RWPE1 (cell line): Measurements from ENCODE around the gene MINK1.
"Not testable (repeated sequence)": the region's sequence is repeated elsewhere in the genome, so short reads cannot be mapped to it uniquely, and the experiment has no call there.

ENCODE experiments used
- CTCF ChIA-PET: fragments of 350-600 bp; sonication (Branson Sonifier 250); formaldehyde crosslinking; extraction: SDS; loops from one replicate; lab custom pipeline; 2021; lab: Yijun Ruan, JAX
- POLR2A ChIA-PET: fragments of 400-600 bp; formaldehyde crosslinking; extraction: SDS; loops from one replicate; lab custom pipeline; 2020; ENCODE audit warnings: antibody characterized with exemption; ENCODE audit not compliant: low non-redundant PET; lab: Yijun Ruan, JAX
- DNase-seq: peaks from one replicate; pipeline ENCODE4 v3.0.0; 2012; ENCODE audit warnings: low spot score
- H3K27ac ChIP-seq: fragments of 450-650 bp; 2 replicates; pipeline ENCODE4 v1.5.1; 2017
- TF ChIP-seq, protein P1 (sequence below): fragments of 450-650 bp; conservative IDR thresholded peaks from 2 replicates; pipeline ENCODE4 v1.5.1; 2017; ENCODE audit warnings: low read depth, mild to moderate bottlenecking

The MINK1 gene

GRCh38 chr17:4860651-4861050 is 27.5 kb downstream of the MINK1 start:
- DNase-seq = no peak
- CTCF ChIA-PET = interaction anchor here (0.5 to 1.2 kb wide), 4 partner anchors 21 to 966 kb away, joined by 3 to 7 read pairs (median 4); partner anchors contain the start of gene ARRB2
- TF ChIP-seq, protein P1, sequence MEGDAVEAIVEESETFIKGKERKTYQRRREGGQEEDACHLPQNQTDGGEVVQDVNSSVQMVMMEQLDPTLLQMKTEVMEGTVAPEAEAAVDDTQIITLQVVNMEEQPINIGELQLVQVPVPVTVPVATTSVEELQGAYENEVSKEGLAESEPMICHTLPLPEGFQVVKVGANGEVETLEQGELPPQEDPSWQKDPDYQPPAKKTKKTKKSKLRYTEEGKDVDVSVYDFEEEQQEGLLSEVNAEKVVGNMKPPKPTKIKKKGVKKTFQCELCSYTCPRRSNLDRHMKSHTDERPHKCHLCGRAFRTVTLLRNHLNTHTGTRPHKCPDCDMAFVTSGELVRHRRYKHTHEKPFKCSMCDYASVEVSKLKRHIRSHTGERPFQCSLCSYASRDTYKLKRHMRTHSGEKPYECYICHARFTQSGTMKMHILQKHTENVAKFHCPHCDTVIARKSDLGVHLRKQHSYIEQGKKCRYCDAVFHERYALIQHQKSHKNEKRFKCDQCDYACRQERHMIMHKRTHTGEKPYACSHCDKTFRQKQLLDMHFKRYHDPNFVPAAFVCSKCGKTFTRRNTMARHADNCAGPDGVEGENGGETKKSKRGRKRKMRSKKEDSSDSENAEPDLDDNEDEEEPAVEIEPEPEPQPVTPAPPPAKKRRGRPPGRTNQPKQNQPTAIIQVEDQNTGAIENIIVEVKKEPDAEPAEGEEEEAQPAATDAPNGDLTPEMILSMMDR = no peak
- POLR2A ChIA-PET = interaction anchor here (1.4 kb wide), 1 partner anchor 70 kb away, joined by 3 read pairs; no protein-coding TSS in a partner anchor
- H3K27ac ChIP-seq = peak overlapping the region; percentile 99

- DNase-seq = no peak
- ChIA-PET CTCF (interaction anchor here (0.6 to 1.2 kb wide), 3 partner anchors 20 to 60 kb away, joined by 3 to 7 read pairs (median 3); no protein-coding TSS in a partner anchor), POLR2A (interaction anchor here (1.4 kb wide), 1 partner anchor 71 kb away, joined by 3 read pairs; no protein-coding TSS in a partner anchor)
These were observed 27.9 kb downstream of the MINK1 start for GRCh38 chr17:4861052-4861451.

DNA sequence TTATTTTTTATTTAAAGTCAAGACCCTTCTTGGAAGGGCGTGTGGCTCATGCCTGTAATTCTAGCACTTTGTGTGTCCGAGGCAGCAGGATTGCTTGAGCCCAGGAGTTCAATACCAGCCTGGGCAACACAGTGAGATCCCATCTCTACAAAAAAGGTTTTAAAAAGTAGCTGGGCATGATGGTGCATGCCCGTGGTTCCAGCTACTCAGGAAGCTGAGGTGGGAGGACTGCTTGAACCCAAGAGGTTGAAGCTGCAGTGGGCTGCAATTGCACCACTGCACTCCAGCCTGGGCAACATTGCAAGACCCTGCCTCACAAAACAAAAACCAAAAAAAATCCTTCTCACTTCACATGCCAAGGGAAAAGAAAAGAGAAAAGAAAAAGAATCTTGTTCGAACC is 29.6 kb downstream of the MINK1 start:
- H3K27ac ChIP-seq = peak overlapping the region; percentile 75
- TF ChIP-seq, protein P1 = no peak
- POLR2A ChIA-PET = no interaction called here
- CTCF ChIA-PET = interaction anchor here (0.5 to 0.6 kb wide), 3 partner anchors 26 to 152 kb away, joined by 3 to 4 read pairs (median 3); partner anchors contain the start of gene ARRB2
- no peak for DNase-seq

More at GRCh38 chr17:4861052-4861451, 27.9 kb downstream of the MINK1 start:
- TF ChIP-seq, protein P1 = no peak
- H3K27ac ChIP-seq = peak overlapping the region; percentile 99

DNA sequence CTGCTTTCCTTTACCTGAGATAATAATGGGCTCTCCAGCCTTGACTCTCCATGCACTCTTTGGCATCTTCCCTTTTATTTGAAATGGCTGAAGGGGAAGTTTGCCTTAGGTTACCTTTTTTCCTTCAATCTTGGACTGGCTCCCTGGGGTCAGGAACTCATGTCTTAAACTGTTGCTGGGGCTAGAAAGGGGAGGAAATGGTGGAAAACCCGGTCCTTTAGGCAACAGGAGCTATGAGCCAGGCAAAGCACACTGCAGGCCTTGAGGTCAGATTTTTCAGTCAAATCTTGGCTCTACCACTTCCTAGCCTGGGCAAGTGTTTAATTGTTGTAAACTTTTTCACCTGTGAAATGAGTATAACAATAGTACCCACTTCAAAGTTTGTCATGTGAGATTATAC is 30.2 kb downstream of the MINK1 start:
- TF ChIP-seq, protein P1 = no peak
- no peak for DNase-seq
- ChIA-PET CTCF (interaction anchor here (0.5 to 0.7 kb wide), 3 partner anchors 27 to 74 kb away, joined by 3 to 4 read pairs (median 4); no protein-coding TSS in a partner anchor), POLR2A (no interaction called here)
- H3K27ac ChIP-seq = peak overlapping the region; percentile 75

- peak overlapping the region; percentile 55 for H3K27ac ChIP-seq
- CTCF ChIA-PET = interaction anchor here (1.0 kb wide), 1 partner anchor 15 kb away, joined by 4 read pairs; no protein-coding TSS in a partner anchor
- DNase-seq, POLR2A ChIA-PET: not testable (repeated sequence)
These were observed 34.4 kb downstream of the MINK1 start for GRCh38 chr17:4867535-4867934.

- DNase-seq, POLR2A ChIA-PET: not testable (repeated sequence)
- CTCF ChIA-PET = interaction anchor here (0.6 kb wide), 1 partner anchor 34 kb away, joined by 4 read pairs; the partner anchor contains the start of gene CHRNE
- H3K27ac ChIP-seq = peak overlapping the region; percentile 48
These were observed 36.2 kb downstream of the MINK1 start for GRCh38 chr17:4869058-4869998.

DNA sequence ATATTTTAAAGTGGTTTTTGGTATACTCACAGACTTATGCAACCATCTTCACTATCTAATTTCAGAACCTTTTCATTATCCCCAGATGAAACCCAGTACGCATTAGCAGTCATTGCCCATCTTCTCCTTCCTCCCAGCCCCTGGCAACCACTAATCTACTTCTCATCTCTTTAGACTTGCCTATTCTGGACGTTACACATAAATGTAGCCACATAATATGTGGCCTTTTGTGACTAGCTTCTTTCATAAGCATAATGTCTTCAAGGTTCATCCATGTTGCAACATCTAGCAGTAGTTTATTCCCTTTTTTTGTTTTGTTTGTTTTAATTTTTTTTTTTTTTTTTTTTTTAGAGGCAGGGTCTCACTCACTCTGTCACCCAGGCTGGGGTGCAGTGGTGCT is 37.7 kb downstream of the MINK1 start:
- no peak overlapping the region for H3K27ac ChIP-seq
- no peak for DNase-seq
- TF ChIP-seq, protein P1 = no peak
- POLR2A ChIA-PET = no interaction called here
- CTCF ChIA-PET = interaction anchor here (0.6 kb wide), 1 partner anchor 170 kb away, joined by 3 read pairs; no protein-coding TSS in a partner anchor
